H1 (cell line): ENCODE results near the gene GALNT2. TPM values are rescaled to one million over a fixed set of nuclear protein-coding genes. Genes with fewer than 3 reads are reported as not detected.

Experiments used
- BRCA1 ChIP-seq: IDR thresholded peaks from 2 replicates; pipeline ENCODE4 v1.6.1; 2012; ENCODE audit warnings: low read depth, low read length, improper control_type of control experiment
- KDM4A ChIP-seq: IDR thresholded peaks from one replicate; pipeline ENCODE4 v1.7.1; 2012; ENCODE audit warnings: low read depth, mild to moderate bottlenecking, moderate library complexity, low read length, inconsistent platforms; ENCODE audit not compliant: severe bottlenecking
- MAFK ChIP-seq: IDR thresholded peaks from 2 replicates; pipeline ENCODE4 v1.6.1; 2012; ENCODE audit warnings: low read depth, mild to moderate bottlenecking, improper control_type of control experiment, low read length
- SIRT6 ChIP-seq: IDR thresholded peaks from one replicate; pipeline ENCODE4 v1.7.1; 2012; ENCODE audit warnings: low read length, inconsistent platforms
- TAF1 ChIP-seq: IDR thresholded peaks from 2 replicates; pipeline ENCODE4 v1.6.1; 2011; ENCODE audit warnings: mild to moderate bottlenecking, low read depth, low read length
- TBP ChIP-seq: IDR thresholded peaks from 2 replicates; pipeline ENCODE4 v1.6.1; 2011; ENCODE audit warnings: low read depth, low read length, improper control_type of control experiment
- polyA plus RNA-seq, 7 experiments: library from polyadenylated mRNA; depleted of rRNA in 3 of 7; stranded (reverse) in 5 of 7; unstranded in 2 of 7; fragments of >200 nt in 5 of 7; fragments of 200-250 nt in 2 of 7; gene quantifications; 1 replicate in 5 of 7; 2 replicates in 1 of 7; 4 replicates in 1 of 7; pipeline versions ENCODE4 v1.2.1 to v1.2.3, GENCODE V29; 2011 to 2013; ENCODE audit warnings: missing spikeins in 2 of 7, mixed read lengths in 2 of 7
- total RNA-seq: library from RNA; stranded (reverse); fragmentation: NEBNext Ultra II Directional; extraction: Animal tissue kit (Norgen Biotek cat#: 25700); gene quantifications from 2 replicates; pipeline ENCODE4 v1.2.1, GENCODE V29; 2021
- TF ChIP-seq, protein P1 (sequence below), 3 experiments: IDR thresholded peaks; 1 replicate in 2 of 3; 2 replicates in 1 of 3; pipeline versions ENCODE4 v1.5.1 to v1.6.1; 2011; ENCODE audit warnings: low read length in 3 of 3, mild to moderate bottlenecking in 3 of 3, inconsistent platforms in 2 of 3, low read depth in 1 of 3, moderate library complexity in 1 of 3; ENCODE audit not compliant: insufficient read depth in 1 of 3; ENCODE audit errors: control extremely low read depth in 1 of 3
- TF ChIP-seq, protein P2 (sequence below): IDR thresholded peaks from 2 replicates; pipeline ENCODE4 v1.6.1; 2011; ENCODE audit warnings: low read length, improper control_type of control experiment

GALNT2 gene
- total and polyA plus RNA-seq, 2 of the 8 experiments (the other 6 are each of a cell fraction or from before 2014, with no cell fraction given), result 34.5 to 75.3 TPM

DNA sequence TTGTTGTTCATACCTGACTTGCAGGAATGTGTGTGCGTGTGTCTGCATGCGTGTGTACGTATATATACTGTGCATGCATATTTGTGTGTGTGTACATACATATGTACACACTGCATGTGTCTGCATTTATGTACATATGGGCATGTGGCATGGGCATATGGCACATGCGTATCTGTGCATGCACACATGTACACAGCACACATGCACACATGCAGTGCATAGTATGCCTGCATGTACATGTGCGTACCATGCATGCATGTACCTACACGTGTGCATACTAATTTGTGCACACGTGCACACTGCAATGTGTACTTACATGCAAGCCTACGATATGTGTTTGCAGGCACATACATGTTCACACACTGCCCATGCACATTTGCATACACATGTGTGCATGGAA lies 43.9 kb downstream of the GALNT2 start (continued):
- TF ChIP-seq, protein P1, sequence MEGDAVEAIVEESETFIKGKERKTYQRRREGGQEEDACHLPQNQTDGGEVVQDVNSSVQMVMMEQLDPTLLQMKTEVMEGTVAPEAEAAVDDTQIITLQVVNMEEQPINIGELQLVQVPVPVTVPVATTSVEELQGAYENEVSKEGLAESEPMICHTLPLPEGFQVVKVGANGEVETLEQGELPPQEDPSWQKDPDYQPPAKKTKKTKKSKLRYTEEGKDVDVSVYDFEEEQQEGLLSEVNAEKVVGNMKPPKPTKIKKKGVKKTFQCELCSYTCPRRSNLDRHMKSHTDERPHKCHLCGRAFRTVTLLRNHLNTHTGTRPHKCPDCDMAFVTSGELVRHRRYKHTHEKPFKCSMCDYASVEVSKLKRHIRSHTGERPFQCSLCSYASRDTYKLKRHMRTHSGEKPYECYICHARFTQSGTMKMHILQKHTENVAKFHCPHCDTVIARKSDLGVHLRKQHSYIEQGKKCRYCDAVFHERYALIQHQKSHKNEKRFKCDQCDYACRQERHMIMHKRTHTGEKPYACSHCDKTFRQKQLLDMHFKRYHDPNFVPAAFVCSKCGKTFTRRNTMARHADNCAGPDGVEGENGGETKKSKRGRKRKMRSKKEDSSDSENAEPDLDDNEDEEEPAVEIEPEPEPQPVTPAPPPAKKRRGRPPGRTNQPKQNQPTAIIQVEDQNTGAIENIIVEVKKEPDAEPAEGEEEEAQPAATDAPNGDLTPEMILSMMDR (IDR thresholded peaks at IDR 0.05; ENCODE audit: control extremely low read depth in 1 of 3, insufficient read depth in 1 of 3, low read depth in 1 of 3, low read length in 3 of 3), result no peak
- TF ChIP-seq MAFK (no peak), KDM4A (no peak), BRCA1 (no peak), TBP (no peak), SIRT6 (no peak), TAF1 (no peak)
- TF ChIP-seq, protein P2, sequence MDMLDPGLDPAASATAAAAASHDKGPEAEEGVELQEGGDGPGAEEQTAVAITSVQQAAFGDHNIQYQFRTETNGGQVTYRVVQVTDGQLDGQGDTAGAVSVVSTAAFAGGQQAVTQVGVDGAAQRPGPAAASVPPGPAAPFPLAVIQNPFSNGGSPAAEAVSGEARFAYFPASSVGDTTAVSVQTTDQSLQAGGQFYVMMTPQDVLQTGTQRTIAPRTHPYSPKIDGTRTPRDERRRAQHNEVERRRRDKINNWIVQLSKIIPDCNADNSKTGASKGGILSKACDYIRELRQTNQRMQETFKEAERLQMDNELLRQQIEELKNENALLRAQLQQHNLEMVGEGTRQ, result no peak
